ENCODE results near the gene SLC35A3.

GRCh38 chr1:100005424-100005823 is 35.6 kb downstream of the SLC35A3 start:
- TF ChIP-seq, protein P1, sequence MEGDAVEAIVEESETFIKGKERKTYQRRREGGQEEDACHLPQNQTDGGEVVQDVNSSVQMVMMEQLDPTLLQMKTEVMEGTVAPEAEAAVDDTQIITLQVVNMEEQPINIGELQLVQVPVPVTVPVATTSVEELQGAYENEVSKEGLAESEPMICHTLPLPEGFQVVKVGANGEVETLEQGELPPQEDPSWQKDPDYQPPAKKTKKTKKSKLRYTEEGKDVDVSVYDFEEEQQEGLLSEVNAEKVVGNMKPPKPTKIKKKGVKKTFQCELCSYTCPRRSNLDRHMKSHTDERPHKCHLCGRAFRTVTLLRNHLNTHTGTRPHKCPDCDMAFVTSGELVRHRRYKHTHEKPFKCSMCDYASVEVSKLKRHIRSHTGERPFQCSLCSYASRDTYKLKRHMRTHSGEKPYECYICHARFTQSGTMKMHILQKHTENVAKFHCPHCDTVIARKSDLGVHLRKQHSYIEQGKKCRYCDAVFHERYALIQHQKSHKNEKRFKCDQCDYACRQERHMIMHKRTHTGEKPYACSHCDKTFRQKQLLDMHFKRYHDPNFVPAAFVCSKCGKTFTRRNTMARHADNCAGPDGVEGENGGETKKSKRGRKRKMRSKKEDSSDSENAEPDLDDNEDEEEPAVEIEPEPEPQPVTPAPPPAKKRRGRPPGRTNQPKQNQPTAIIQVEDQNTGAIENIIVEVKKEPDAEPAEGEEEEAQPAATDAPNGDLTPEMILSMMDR (IDR thresholded peaks at IDR 0.05) = no peak
- TF ChIP-seq POLR2AphosphoS5 (IDR thresholded peaks at IDR 0.05) (no peak), POLR2A (IDR thresholded peaks at IDR 0.05) (no peak)

Measured in gastroesophageal sphincter (tissue), 3 donors.